Measurements from ENCODE around the gene UBP1.
"Not testable (repeated sequence)": the region's sequence is repeated elsewhere in the genome, so short reads cannot be mapped to it uniquely, and the experiment has no call there.

The UBP1 gene, protein sequence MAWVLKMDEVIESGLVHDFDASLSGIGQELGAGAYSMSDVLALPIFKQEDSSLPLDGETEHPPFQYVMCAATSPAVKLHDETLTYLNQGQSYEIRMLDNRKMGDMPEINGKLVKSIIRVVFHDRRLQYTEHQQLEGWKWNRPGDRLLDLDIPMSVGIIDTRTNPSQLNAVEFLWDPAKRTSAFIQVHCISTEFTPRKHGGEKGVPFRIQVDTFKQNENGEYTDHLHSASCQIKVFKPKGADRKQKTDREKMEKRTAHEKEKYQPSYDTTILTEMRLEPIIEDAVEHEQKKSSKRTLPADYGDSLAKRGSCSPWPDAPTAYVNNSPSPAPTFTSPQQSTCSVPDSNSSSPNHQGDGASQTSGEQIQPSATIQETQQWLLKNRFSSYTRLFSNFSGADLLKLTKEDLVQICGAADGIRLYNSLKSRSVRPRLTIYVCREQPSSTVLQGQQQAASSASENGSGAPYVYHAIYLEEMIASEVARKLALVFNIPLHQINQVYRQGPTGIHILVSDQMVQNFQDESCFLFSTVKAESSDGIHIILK

DNA sequence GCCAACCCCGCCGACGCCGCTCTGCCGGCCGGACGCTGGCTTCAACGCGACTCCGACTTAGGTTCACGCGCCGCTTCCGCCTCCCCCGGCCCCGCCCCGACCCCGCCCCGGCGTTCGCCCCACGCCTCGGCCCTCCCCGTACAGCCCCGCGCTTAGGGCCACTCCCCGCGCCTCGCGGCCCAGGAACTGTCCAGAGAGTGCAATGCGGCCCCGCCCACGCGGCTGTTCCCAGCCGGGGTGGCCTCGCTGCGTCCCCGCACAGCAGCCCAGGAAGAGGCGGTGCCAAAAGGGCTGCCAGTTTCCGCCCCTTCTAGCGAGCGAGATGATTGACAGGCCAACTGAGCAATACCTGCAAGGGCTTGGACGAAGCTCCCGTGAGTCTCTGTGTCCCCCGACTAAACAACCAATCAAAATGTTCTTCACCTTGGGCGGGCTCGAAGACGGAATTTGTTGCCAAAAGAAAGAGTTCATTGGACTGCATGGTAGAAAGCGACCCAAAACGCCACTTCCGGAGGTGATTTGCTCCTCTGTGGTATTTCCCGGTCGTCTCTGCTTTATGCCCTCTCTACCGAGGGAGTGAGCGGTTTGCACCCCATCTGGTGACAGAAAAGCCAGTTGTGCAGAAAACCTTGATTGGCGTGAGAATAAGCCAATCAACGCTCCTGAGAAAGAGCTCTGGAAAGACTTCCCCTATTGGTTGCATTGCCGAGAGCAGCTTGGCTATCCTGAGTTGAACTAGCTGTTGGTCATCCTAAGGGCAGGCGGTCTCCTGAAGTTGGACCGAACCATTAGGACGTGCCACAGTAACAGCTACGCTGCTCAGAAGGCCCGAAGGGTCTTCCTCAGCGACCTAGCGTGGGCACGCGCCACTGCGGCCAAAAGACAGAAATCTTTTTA lies at the start of gene UBP1:
UBP1 (minus strand) TSS at position 78 of the 897 bp plus-strand sequence. CDS start 557 bp downstream, outside the sequence.
- peak; percentile 100 for DNase-seq (ENCODE audit: low read depth)

GRCh38 chr3:33488683-33489082 lies 48.5 kb upstream of the UBP1 start:
- DNase-seq (ENCODE audit: low read depth): no peak

DNA sequence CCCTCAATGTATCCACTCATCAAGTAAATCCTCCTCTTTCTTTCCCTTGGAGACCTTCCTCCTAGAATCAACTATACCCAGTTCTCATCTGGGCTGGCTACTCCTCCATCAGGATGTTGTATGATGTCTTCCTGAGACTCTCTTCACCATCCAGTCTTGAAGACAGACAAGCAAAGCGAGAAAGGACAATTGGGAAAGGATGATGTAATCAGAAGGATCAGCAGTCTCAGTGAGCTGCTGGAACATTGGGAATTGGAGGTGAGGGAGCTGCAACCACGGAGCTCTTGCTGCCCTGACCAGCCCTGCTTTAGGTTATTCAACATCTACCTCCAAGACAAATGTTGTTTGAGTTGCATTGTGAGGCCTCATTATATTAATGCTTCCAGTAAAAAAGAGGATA lies 48.0 kb upstream of the UBP1 start:
- no peak for DNase-seq (ENCODE audit: low read depth)

- peak; percentile 15 for DNase-seq (ENCODE audit: low read depth)
Measured at GRCh38 chr3:33482111-33482521, 41.9 kb upstream of the UBP1 start.

DNA sequence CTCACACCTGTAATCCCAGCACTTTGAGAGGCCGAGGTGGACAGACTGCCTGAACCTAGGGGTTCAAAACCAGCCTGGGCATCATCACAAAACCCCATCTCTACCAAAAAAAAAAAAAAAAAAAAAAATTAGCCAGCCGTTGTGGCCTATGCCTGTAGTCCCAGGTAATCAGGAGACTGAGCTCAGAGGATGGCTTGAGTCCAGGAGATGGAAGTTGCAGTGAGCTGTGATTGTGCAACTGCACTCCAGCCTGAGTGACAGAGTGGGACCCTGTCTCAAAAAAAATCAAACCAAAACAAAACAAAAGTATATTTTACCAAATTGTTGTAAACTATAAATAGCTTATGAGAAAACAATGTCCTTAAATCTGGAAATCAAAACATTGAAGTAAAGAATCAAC lies 34.7 kb upstream of the UBP1 start:
- DNase-seq (ENCODE audit: low read depth): no peak

DNA sequence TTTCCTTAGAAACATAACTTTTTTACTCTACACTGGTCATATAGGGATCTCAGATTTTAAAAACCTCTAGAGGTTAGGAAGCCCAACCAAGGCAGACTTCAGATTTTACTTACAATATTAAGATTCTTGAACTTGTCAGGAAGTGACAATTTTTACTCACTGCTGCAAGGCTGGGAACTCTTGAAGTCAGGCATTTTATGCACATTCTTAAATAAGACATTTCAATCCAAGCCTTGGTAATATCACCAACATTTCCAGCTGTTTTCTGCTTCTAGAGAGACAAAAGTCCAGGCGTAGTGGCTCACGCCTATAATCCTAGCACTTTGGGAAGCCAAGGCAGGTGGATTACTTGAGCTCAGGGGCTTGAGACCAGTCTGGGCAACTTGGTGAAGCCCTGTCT lies 33.6 kb upstream of the UBP1 start:
- DNase-seq (ENCODE audit: low read depth): no peak

GRCh38 chr3:33467786-33468185 lies 27.6 kb upstream of the UBP1 start:
- DNase-seq (ENCODE audit: low read depth): no peak

DNA sequence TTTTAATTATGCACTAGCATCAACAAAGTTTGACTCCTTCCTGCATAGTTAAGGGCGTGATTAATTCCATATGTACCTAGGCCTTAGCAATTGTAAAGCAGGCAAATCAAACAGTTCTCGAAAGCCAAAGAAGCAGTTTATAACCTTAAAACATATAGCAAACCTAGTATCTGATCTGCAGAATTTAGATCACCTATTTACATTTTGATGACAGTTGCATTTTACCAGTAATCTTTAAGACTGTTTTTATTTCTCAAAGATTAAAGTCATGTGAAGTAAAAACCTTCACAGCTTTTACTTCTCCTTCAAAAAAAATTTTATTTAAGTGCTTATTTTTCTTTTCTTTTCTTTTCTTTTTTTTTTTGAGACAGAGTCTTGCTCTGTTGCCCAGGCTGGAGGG lies 20.9 kb upstream of the UBP1 start:
- no peak for DNase-seq (ENCODE audit: low read depth)

GRCh38 chr3:33459577-33459976 lies 19.4 kb upstream of the UBP1 start:
- DNase-seq (ENCODE audit: low read depth): not testable (repeated sequence)

DNA sequence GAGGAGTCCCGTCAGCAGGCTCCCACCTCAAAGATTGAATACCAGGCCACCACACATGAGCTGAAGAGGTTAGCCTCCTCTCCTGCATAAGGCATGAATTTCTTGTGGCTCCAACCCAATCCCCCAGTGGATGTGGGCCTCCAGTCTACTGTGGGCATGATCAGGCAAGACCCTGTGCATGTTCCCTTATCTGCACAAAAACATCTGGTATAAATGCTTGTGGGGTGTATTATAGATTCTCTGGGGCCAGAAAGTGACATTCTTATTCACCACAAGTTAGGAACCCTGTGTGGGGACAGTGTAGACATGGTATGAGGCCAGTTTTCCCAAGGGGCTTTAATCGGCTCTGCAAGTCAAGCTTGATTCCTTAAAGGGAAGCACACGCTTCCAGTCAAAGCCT lies 18.2 kb upstream of the UBP1 start:
- DNase-seq (ENCODE audit: low read depth): no peak

GRCh38 chr3:33456756-33457155 lies 16.6 kb upstream of the UBP1 start:
- DNase-seq (ENCODE audit: low read depth): no peak

DNA sequence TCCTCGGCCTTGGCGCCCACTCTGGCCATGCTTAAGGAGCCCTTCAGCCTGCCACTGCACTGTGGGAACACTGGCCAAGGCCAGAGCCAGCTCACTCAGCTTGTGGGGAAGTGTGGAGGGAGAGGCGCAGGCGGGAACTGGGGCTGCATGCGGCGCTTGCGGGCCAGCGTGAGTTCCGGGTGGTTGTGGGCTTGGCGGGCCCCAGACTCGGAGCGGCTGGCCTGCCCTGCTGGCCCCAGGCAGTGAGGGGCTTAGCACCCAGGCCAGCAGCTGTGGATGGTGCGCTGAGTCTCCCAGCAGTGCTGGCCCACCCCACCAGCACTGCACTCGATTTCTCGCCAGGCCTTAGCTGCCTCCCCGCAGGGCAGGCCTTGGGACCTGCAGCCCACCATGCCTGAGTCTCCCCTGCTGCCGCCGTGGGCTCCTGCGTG lies 13.1 kb upstream of the UBP1 start:
- DNase-seq (ENCODE audit: low read depth): no peak

- not testable (repeated sequence) for DNase-seq (ENCODE audit: low read depth)
Measured at GRCh38 chr3:33451994-33452393, 11.8 kb upstream of the UBP1 start.

DNA sequence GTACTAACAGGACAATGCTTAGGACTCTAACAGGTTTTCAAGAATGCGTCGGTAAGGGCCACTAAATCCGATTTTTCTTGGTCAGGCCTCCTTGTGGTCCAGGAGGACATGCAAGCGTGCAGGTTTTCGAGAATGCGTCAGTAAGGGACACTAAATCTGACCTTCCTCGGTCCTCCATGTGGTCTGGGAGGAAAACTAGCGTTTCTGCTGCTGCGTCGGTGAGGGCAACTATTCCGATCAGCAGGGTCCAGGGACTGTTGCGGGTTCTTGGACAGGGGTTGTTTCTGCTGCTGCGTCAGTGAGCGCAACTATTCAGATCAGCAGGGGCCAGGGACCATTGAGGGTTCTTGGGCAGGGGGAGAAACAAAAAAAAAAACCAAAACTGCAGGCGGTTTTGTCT lies 7.8 kb upstream of the UBP1 start:
- no peak for DNase-seq (ENCODE audit: low read depth)

DNA sequence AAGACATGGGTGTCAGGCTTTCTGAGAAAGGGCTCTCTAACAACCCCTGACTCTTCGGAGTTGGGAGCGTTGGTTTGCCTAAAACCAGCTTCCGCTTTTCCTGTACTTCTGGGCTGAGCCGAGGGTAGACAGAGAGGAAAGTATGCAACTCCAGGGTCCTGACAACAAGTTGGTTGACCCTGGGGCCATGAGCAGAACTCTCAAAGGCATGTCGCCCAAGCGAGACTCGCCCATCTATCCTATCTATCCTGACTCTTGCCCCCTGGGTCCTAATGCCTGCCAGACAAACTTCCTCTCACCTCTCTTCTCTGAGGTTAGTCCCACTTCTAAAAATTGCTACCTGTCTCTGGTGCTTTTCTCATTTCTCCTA lies 7.0 kb upstream of the UBP1 start:
- not testable (repeated sequence) for DNase-seq (ENCODE audit: low read depth)

DNA sequence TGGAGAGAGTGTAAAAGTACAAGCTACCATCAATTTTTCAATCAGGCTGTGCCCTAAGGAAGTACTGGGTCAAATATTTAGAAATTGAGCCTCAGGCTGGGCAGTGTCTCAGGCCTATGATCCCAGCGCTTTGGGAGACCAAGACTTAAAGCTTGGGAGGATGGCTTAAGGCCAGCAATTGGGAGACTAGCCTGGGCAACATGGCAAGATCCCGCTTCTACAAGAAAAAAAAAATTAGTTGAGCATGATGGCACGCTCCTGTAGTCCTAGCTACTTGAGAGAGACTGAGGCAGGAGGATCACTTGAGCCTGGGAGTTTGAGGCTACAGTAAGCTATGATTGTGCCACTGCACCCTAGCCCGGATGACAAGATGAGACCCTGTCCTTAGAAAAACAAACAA lies 2.0 kb upstream of the UBP1 start:
- DNase-seq (ENCODE audit: low read depth): no peak

DNA sequence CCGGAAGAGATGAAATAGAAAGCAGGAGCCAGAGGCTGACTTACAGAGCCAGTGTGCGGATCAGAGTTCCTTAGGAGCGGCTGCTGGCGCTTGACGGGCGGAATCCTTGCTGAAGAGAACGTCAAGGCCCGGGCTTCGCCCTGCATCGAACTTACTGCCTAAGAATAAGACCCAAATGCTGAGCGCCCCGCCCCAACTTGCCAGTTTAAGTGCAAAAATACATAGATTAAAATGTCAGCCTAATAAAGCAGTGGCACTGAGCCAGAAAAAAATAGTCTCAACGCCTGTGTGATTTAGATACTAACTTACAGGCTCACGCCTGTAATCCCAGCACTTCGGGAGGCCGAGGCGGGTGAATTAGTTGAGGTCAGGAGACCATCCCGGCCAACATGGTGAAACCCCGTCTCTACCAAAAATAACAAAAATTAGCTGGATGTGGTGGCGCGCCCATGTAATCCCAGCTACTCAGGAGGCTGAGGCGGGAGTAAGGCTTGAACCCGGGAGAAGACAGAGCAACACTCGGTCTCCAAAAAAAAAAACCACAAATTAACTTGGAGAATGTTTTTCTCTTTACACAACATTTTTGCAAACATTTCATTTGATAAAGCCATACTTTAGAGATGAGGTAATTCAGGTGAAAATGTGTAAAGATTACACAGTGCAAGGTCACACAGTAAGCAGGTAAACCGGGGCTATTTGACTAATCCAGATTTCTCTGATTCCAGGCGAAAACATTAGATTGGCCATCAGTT lies 1.2 kb upstream of the UBP1 start:
- no peak for DNase-seq (ENCODE audit: low read depth)

- DNase-seq (ENCODE audit: low read depth): peak; percentile 6
Measured at GRCh38 chr3:33439546-33440327, 468 bp downstream of the UBP1 start.

DNA sequence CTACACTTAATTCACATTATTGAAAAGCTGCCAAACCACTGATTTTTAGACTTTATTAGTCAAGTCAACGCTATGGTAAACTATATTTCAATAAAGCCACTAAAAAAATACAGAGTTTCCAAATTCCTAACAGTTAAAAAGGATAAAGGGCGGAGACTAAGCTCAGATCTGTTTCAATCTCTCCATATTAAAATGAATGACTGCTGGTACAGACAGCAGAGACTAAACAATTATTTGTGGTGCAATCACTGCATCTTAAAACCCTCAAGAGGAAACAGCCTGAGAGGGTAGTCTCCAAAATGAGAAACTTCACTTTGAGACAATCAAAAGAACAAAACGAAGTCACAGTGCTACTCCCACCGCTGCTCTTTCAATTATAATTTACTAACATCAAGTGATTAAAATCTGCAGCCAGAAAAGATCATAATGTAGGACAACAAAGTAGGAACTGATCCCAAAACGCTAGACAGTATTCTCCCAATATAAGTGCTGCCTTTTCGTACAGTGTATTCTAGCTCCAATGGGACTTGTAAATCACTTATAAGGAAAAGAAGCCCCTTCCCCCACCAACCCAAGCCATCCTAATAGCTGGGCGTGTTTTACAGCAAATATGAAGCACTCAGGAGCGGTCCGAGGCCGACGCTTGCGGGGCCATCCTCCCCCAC lies 1.2 kb downstream of the UBP1 start:
- no peak for DNase-seq (ENCODE audit: low read depth)

- DNase-seq (ENCODE audit: low read depth): peak; percentile 49
Measured at GRCh38 chr3:33438284-33438668, 1.9 kb downstream of the UBP1 start.

Data from stromal cell of bone marrow (primary cell).